Coronary artery (tissue), 2 donors: ENCODE data around the gene IL17RE.

ENCODE experiments used
- DNase-seq: peaks from one replicate; pipeline ENCODE4 v3.0.0-alpha.2; 2017; ENCODE audit warnings: low spot score
- H3K27ac ChIP-seq, 2 donors: fragments of 200-600 bp; sonication (generic); one replicate each; pipeline ENCODE4 v1.5.1; 2016 to 2019
- H3K4me3 ChIP-seq: fragments of 200-600 bp; sonication (generic); 2 replicates; pipeline ENCODE4 v1.5.1; 2016; ENCODE audit warnings: mild to moderate bottlenecking, moderate library complexity
- CTCF ChIP-seq: fragments of 200-600 bp; sonication (generic); IDR thresholded peaks from one replicate; pipeline ENCODE4 v1.5.1; 2019; ENCODE audit warnings: antibody characterized with exemption

The IL17RE gene

GRCh38 chr3:9884555-9885165, 18.0 kb upstream of the IL17RE start:
- no peak for DNase-seq
- no peak for TF ChIP-seq CTCF
- Histone ChIP-seq H3K4me3 (no peak overlapping the region), H3K27ac (no peak overlapping the region)

- no peak for DNase-seq
- no peak overlapping the region for H3K4me3 ChIP-seq
Observed at GRCh38 chr3:9886328-9886727, 16.3 kb upstream of the IL17RE start.

GRCh38 chr3:9887480-9887879, 15.2 kb upstream of the IL17RE start:
- no peak for TF ChIP-seq CTCF
- Histone ChIP-seq H3K4me3 (no peak overlapping the region), H3K27ac (no peak overlapping the region)
- no peak for DNase-seq

More at GRCh38 chr3:9886328-9886727, 16.3 kb upstream of the IL17RE start:
- no peak overlapping the region for H3K27ac ChIP-seq
- no peak for TF ChIP-seq CTCF

- H3K4me3 ChIP-seq, result no peak overlapping the region
- DNase-seq, result no peak
- no peak for TF ChIP-seq CTCF
- H3K27ac ChIP-seq, result no peak overlapping the region
Observed at GRCh38 chr3:9888540-9888939, 14.1 kb upstream of the IL17RE start.

GRCh38 chr3:9889405-9889804, 13.2 kb upstream of the IL17RE start:
- no peak overlapping the region for H3K4me3 ChIP-seq
- DNase-seq, result no peak
- H3K27ac ChIP-seq, result no peak overlapping the region
- TF ChIP-seq CTCF, result no peak

- peak within 1 kb of the TSS; percentile 88 for H3K4me3 ChIP-seq
- H3K27ac ChIP-seq, result peak within 1 kb of the TSS; percentile 95 to 96
- DNase-seq, result peak; percentile 96
- TF ChIP-seq CTCF, result no peak
Observed at GRCh38 chr3:9890249-9891071, 12.2 kb upstream of the IL17RE start, which contains the start of gene JAGN1. JAGN1 (plus strand) TSS chr3:9890610; CDS start chr3:9890723, 113 bp downstream.
